SK-N-MC (cell line): ENCODE measurements around the gene PRPF40B.

Experiments
- EZH2 ChIP-seq: fragments of 200-600 bp; sonication (generic); IDR thresholded peaks from one replicate; pipeline ENCODE4 v1.6.1; 2017; ENCODE audit warnings: antibody characterized with exemption
- POLR2AphosphoS5 ChIP-seq: IDR thresholded peaks from 2 replicates; pipeline ENCODE4 v1.6.1; 2012; ENCODE audit warnings: mild to moderate bottlenecking, low read depth, low read length, borderline replicate concordance

- TF ChIP-seq POLR2AphosphoS5, result no peak
- no peak for TF ChIP-seq EZH2
Measured at GRCh38 chr12:49577589-49578315, 45.6 kb upstream of the PRPF40B start.
